Esophagus (tissue), 2 donors: ENCODE measurements around the gene STAMBPL1. TPM values are rescaled to one million over a fixed set of nuclear protein-coding genes. Genes with fewer than 3 reads are reported as not detected.
"Not testable (repeated sequence)": the region's sequence is repeated elsewhere in the genome, so short reads cannot be mapped to it uniquely, and the experiment has no call there.

Experiments used
- H3K27ac ChIP-seq, 2 donors: one replicate each; pipeline ENCODE4 v1.5.1; 2013; ENCODE audit warnings: low read depth in 2 of 2, mild to moderate bottlenecking in 2 of 2, inconsistent platforms in 1 of 2, low read length in 1 of 2, moderate library complexity in 1 of 2
- H3K27me3 ChIP-seq, 2 donors: one replicate each; pipeline ENCODE4 v1.6.1; 2013; ENCODE audit warnings: low read length in 2 of 2, control low read depth in 1 of 2, mild to moderate bottlenecking in 1 of 2; ENCODE audit not compliant: insufficient read depth in 2 of 2, control insufficient read depth in 1 of 2
- H3K36me3 ChIP-seq, 2 donors: one replicate each; pipeline ENCODE4 v1.6.1; 2013; ENCODE audit warnings: low read length in 1 of 2; ENCODE audit not compliant: control insufficient read depth in 2 of 2, insufficient read depth in 2 of 2
- H3K4me1 ChIP-seq, 2 donors: one replicate each; pipeline ENCODE4 v1.6.1; 2013; ENCODE audit warnings: low read length in 1 of 2; ENCODE audit not compliant: control insufficient read depth in 2 of 2, insufficient read depth in 2 of 2
- H3K4me3 ChIP-seq, 2 donors: one replicate each; pipeline ENCODE4 v1.5.1; 2013; ENCODE audit warnings: low read length in 2 of 2, mild to moderate bottlenecking in 2 of 2, low read depth in 1 of 2, moderate library complexity in 1 of 2
- H3K9me3 ChIP-seq, 2 donors: one replicate each; pipeline ENCODE4 v1.6.1; 2013; ENCODE audit warnings: mild to moderate bottlenecking in 2 of 2, low read depth in 1 of 2, low read length in 1 of 2, moderate library complexity in 1 of 2; ENCODE audit not compliant: control insufficient read depth in 2 of 2, insufficient read depth in 1 of 2
- WGBS, 2 donors: extraction: QIAGEN DNeasy Blood & Tissue Kit; methylation state at CpG; one replicate each; pipeline ENCODE4 v1.1.7; 2013; 5-methylcytosine and 5-hydroxymethylcytosine counted together
- polyA plus RNA-seq, 2 donors: library from polyadenylated mRNA; stranded (reverse); fragments of 200-250 nt; gene quantifications; one replicate each; pipeline ENCODE4 v1.2.3, GENCODE V29; 2013
- donor health status: healthy with polysubstance abuse.
- donor health status: Bipolar disorder and iron deficiency.

STAMBPL1 gene
- 1 to 10 TPM; 1.6 to 1.9 TPM for polyA plus RNA-seq

DNA sequence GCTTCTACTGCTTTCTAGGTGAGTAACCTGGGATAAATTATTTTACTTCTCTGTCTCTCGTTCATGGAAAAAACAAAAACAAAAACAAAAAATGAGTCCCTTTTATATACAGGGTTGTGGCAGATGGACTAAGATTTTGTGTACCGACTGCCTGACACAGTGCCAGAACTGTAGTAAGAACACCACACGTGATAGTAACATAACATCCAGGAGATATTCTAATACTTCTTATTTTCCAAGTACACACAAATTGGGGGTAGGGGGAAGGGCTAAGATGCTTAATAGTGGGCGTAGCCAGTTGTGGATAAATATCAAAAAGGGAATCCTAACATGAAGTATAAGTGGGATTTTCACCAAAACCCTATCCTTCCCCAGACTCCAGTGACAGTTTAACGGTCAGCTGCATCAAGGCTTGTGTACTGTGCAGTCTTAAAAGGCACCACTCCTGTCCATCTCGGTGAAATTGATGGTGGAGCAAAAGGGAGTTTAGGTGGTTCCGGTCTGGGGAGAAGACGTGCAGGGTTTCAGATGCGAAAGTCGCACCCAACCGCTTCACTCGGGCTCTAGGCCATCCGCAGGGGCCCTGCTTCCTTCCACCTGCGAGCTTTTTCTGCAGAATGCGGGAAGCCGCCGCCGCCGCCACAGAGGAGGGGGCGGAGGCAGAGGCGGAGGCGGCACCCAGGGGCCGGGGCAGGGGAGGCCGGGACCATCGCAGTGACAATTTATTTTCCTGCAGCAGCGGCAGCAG is at the start of gene STAMBPL1:
TSS of gene STAMBPL1 (plus strand) at position 712 of the 748 bp plus-strand sequence. CDS start 21,464 bp downstream, outside the sequence.
- no peaks in the 10 kb centered on the region for H3K9me3 ChIP-seq
- H3K27ac ChIP-seq, result peak within 1 kb of the TSS; percentile 89
- 3 to 4% methylated on average over 25 to 26 of the region's 26 CpGs for WGBS, 2 donors
- H3K4me3 ChIP-seq, result peak within 1 kb of the TSS; percentile 84 to 98
- H3K4me1 ChIP-seq, result no peaks in the 10 kb centered on the region
- H3K27me3 ChIP-seq, result no peaks in the 10 kb centered on the region
- H3K36me3 ChIP-seq, result no peaks in the 10 kb centered on the region

GRCh38 chr10:88830643-88831268 is 49.3 kb upstream of the STAMBPL1 start:
- no peaks in the 10 kb centered on the region for H3K9me3 ChIP-seq
- no peaks in the 10 kb centered on the region for H3K27me3 ChIP-seq
- H3K27ac ChIP-seq, result no peak overlapping the region
- peaks cover 0 to 3% of the 10 kb centered on the region in 2 donors for H3K36me3 ChIP-seq
- no peak overlapping the region for H3K4me3 ChIP-seq
- WGBS, 2 donors, result 83 to 87% methylated on average over 9 of the region's 9 CpGs
- H3K4me1 ChIP-seq, result no peaks in the 10 kb centered on the region

DNA sequence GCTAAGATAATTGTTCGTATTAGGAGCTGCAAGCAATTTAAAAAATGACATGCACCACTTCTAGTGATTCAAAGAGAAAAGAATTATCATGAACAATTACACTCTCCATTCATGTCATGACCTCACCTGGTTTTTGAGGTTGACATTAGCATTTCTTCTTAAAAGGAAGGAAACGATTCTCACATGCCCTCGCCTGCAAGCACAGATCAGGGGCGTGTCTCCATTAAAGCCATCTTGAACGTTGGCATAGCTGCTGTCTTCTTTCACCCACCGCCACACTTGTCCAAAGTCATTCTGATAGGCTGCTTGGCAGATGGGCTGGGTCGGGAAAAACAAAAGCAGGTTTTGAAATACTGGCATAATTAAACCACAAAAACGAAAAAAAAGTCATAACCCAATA is 48.3 kb upstream of the STAMBPL1 start:
- peaks cover 0 to 3% of the 10 kb centered on the region in 2 donors for H3K36me3 ChIP-seq
- H3K4me1 ChIP-seq, result no peaks in the 10 kb centered on the region
- no peak overlapping the region for H3K27ac ChIP-seq
- no peaks in the 10 kb centered on the region for H3K27me3 ChIP-seq
- no peaks in the 10 kb centered on the region for H3K9me3 ChIP-seq
- WGBS, 2 donors, result 39 to 57% methylated on average over 8 of the region's 8 CpGs
- no peak overlapping the region for H3K4me3 ChIP-seq

- Histone ChIP-seq H3K4me1 (no peaks in the 10 kb centered on the region), H3K27ac (no peak overlapping the region), H3K9me3 (no peaks in the 10 kb centered on the region), H3K36me3 (peaks cover 0 to 3% of the 10 kb centered on the region in 2 donors), H3K4me3 (no peak overlapping the region), H3K27me3 (no peaks in the 10 kb centered on the region)
Measured at GRCh38 chr10:88832376-88832775, 47.7 kb upstream of the STAMBPL1 start.

GRCh38 chr10:88833156-88833555 is 46.9 kb upstream of the STAMBPL1 start:
- Histone ChIP-seq H3K27me3 (no peaks in the 10 kb centered on the region), H3K4me3 (no peak overlapping the region), H3K9me3 (no peaks in the 10 kb centered on the region), H3K36me3 (peaks cover 0 to 3% of the 10 kb centered on the region in 2 donors), H3K4me1 (no peaks in the 10 kb centered on the region), H3K27ac (no peak overlapping the region)
- WGBS, 2 donors, result 91 to 94% methylated on average over 2 of the region's 2 CpGs

DNA sequence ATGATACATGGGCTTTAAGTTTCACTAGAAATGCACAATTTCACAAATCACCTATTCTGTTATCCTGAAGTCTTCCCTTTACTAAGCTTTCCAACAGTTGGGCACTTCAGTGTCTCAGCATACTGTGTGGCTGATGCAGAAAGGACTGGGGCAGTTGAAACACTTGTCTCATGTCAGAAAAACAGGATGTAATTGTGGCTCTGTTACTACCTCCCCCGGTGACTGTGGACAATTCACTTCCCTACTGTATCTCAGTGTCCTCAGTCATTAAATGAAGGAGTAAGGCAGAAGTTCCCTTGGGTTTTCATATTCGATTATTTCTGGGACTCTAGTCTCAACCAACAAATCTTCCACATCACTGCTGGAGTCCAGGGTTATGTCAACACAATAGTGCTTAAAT is 46.3 kb upstream of the STAMBPL1 start:
- H3K27ac ChIP-seq, result no peak overlapping the region
- no peaks in the 10 kb centered on the region for H3K9me3 ChIP-seq
- no peaks in the 10 kb centered on the region for H3K27me3 ChIP-seq
- no peaks in the 10 kb centered on the region for H3K4me1 ChIP-seq
- H3K36me3 ChIP-seq, result peaks cover 0 to 3% of the 10 kb centered on the region in 2 donors
- H3K4me3 ChIP-seq, result no peak overlapping the region
- WGBS, 2 donors, result 55% methylated on average over 2 of the region's 2 CpGs

- no peak overlapping the region for H3K4me3 ChIP-seq
- no peaks in the 10 kb centered on the region for H3K27me3 ChIP-seq
- H3K27ac ChIP-seq, result no peak overlapping the region
- H3K9me3 ChIP-seq, result no peaks in the 10 kb centered on the region
- H3K36me3 ChIP-seq, result no peaks in the 10 kb centered on the region
- H3K4me1 ChIP-seq, result no peaks in the 10 kb centered on the region
- WGBS, 2 donors, result 16 to 18% methylated on average over 10 of the region's 10 CpGs
Measured at GRCh38 chr10:88835096-88835909, 44.7 kb upstream of the STAMBPL1 start.

DNA sequence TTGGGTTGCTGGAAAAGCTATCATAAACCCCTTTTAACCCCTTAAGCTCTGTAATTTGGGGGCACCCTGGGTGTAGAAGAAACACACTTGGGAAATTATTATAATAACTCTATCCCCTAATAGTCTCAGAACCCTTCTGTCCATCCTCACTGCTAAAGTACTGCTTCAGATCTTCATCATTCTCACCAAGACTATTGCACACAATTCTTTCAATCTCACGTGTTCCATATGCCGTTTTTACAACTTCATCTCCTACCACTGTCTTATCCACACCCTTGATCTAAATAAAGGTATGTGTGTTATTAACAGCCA is 44.2 kb upstream of the STAMBPL1 start:
- no peaks in the 10 kb centered on the region for H3K36me3 ChIP-seq
- no peak overlapping the region for H3K27ac ChIP-seq
- H3K9me3 ChIP-seq, result no peaks in the 10 kb centered on the region
- H3K27me3 ChIP-seq, result no peaks in the 10 kb centered on the region
- WGBS, 2 donors, result 14 to 21% methylated on average over 2 of the region's 2 CpGs
- H3K4me3 ChIP-seq, result no peak overlapping the region
- peaks cover 0 to under 1% of the 10 kb centered on the region in 2 donors for H3K4me1 ChIP-seq

DNA sequence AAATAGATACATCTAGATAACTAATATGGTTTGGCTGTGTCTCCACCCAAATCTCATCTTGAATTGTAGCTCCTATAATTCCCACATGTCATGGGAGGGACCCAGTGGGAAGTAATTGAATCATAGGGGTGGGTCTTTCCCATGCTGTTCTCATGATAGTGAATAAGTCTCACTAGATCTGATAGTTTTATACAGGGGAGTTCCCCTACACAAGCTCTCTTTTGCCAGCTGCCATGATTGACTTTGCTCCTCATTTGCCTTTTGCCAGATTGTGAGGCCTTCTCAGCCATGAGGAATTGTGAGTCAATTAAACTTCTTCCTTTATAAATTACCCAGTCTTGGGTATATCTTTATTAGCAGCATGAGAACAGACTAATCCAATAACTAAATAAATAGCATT is 42.4 kb upstream of the STAMBPL1 start:
- H3K36me3 ChIP-seq, H3K4me1 ChIP-seq: not testable (repeated sequence)

More for the DNA sequence above, 42.4 kb upstream of the STAMBPL1 start:
- H3K4me3 ChIP-seq, H3K27ac ChIP-seq, H3K9me3 ChIP-seq, H3K27me3 ChIP-seq: not testable (repeated sequence)
